H9 (cell line): Measurements from ENCODE around the gene KRTAP4-6. TPM values are rescaled to one million over a fixed set of nuclear protein-coding genes. Genes with fewer than 3 reads are reported as not detected.

ENCODE experiments used
- DNase-seq: peaks from one replicate; pipeline ENCODE4 v3.0.0-alpha.2; 2017
- H2AFZ ChIP-seq: one replicate; pipeline ENCODE4 v1.6.1; 2013; ENCODE audit warnings: mild to moderate bottlenecking, low read length, control low read depth, moderate library complexity
- H2AK5ac ChIP-seq: 2 replicates; pipeline ENCODE4 v1.6.1; 2013; ENCODE audit warnings: low read length, control low read depth, mixed read lengths; ENCODE audit not compliant: insufficient read length
- H2BK120ac ChIP-seq: one replicate; pipeline ENCODE4 v1.6.1; 2013; ENCODE audit warnings: low read depth, mild to moderate bottlenecking, low read length, control low read depth, inconsistent platforms; ENCODE audit not compliant: poor library complexity, severe bottlenecking
- H2BK12ac ChIP-seq: 2 replicates; pipeline ENCODE4 v1.6.1; 2013; ENCODE audit warnings: low read length, control low read depth, mixed read lengths, low read depth; ENCODE audit not compliant: insufficient read length
- H2BK15ac ChIP-seq: 2 replicates; pipeline ENCODE4 v1.6.1; 2013; ENCODE audit warnings: low read depth, low read length, control low read depth
- H2BK20ac ChIP-seq: one replicate; pipeline ENCODE4 v1.6.1; 2013; ENCODE audit warnings: low read depth, mild to moderate bottlenecking, low read length, control low read depth, inconsistent platforms; ENCODE audit not compliant: poor library complexity, severe bottlenecking
- H2BK5ac ChIP-seq: 2 replicates; pipeline ENCODE4 v1.6.1; 2013; ENCODE audit warnings: low read length, control low read depth, mixed read lengths; ENCODE audit not compliant: insufficient read length
- H3K14ac ChIP-seq: 2 replicates; pipeline ENCODE4 v1.6.1; 2013; ENCODE audit warnings: low read length, control low read depth; ENCODE audit not compliant: insufficient read depth
- H3K18ac ChIP-seq: 2 replicates; pipeline ENCODE4 v1.6.1; 2013; ENCODE audit warnings: low read depth, mild to moderate bottlenecking, mixed read lengths, low read length, control low read depth; ENCODE audit not compliant: insufficient read length
- H3K23ac ChIP-seq: 2 replicates; pipeline ENCODE4 v1.6.1; 2013; ENCODE audit warnings: low read length, control low read depth, mixed read lengths, low read depth; ENCODE audit not compliant: insufficient read length
- H3K23me2 ChIP-seq: 2 replicates; pipeline ENCODE4 v1.6.1; 2013; ENCODE audit warnings: low read depth, mild to moderate bottlenecking, mixed read lengths, low read length, control low read depth; ENCODE audit not compliant: insufficient read length, poor library complexity, severe bottlenecking
- H3K27ac ChIP-seq: 2 replicates; pipeline ENCODE4 v1.5.1; 2013; ENCODE audit warnings: low read length, control low read depth, mixed read lengths, low read depth; ENCODE audit not compliant: insufficient read length
- H3K27me3 ChIP-seq: 2 replicates; pipeline ENCODE4 v1.6.1; 2013; ENCODE audit warnings: low read length, control low read depth, inconsistent platforms; ENCODE audit not compliant: insufficient read depth
- H3K4ac ChIP-seq: 2 replicates; pipeline ENCODE4 v1.6.1; 2013; ENCODE audit warnings: low read depth, mild to moderate bottlenecking, control low read depth, inconsistent platforms, low read length, moderate library complexity
- H3K4me1 ChIP-seq: 2 replicates; pipeline ENCODE4 v1.6.1; 2013; ENCODE audit warnings: low read length, control low read depth, inconsistent platforms; ENCODE audit not compliant: insufficient read depth
- H3K4me2 ChIP-seq: 2 replicates; pipeline ENCODE4 v1.6.1; 2013; ENCODE audit warnings: low read length, control low read depth, mixed read lengths; ENCODE audit not compliant: insufficient read length, insufficient read depth
- H3K56ac ChIP-seq: 2 replicates; pipeline ENCODE4 v1.6.1; 2013; ENCODE audit warnings: low read depth, mild to moderate bottlenecking, mixed read lengths, low read length, control low read depth; ENCODE audit not compliant: insufficient read length
- H3K79me1 ChIP-seq: 2 replicates; pipeline ENCODE4 v1.6.1; 2013; ENCODE audit warnings: low read depth, mild to moderate bottlenecking, moderate library complexity, low read length, control low read depth, inconsistent platforms; ENCODE audit not compliant: insufficient read depth, poor library complexity, severe bottlenecking
- H3K79me2 ChIP-seq: 2 replicates; pipeline ENCODE4 v1.6.1; 2013; ENCODE audit warnings: low read length, control low read depth, inconsistent platforms; ENCODE audit not compliant: insufficient read depth
- H3K9ac ChIP-seq: 2 replicates; pipeline ENCODE4 v1.6.1; 2013; ENCODE audit warnings: low read length, control low read depth, mixed read lengths; ENCODE audit not compliant: insufficient read length; ENCODE audit errors: extremely low read depth
- H3K9me3 ChIP-seq: one replicate; pipeline ENCODE4 v1.6.1; 2013; ENCODE audit warnings: low read depth, low read length, inconsistent platforms; ENCODE audit not compliant: control insufficient read depth
- H3T11ph ChIP-seq: one replicate; pipeline ENCODE4 v1.6.1; 2013; ENCODE audit warnings: mild to moderate bottlenecking, low read length, control low read depth, inconsistent platforms
- H4K20me1 ChIP-seq: one replicate; pipeline ENCODE4 v1.6.1; 2013; ENCODE audit not compliant: control insufficient read depth, insufficient read length, insufficient read depth
- H4K5ac ChIP-seq: 2 replicates; pipeline ENCODE4 v1.6.1; 2013; ENCODE audit warnings: low read depth, mild to moderate bottlenecking, mixed read lengths, low read length, control low read depth; ENCODE audit not compliant: insufficient read length
- H4K8ac ChIP-seq: replicated peaks from 2 replicates; pipeline ENCODE4 v1.6.1; 2013; ENCODE audit warnings: low read length, control low read depth, mixed read lengths, low read depth; ENCODE audit not compliant: insufficient read length
- H4K91ac ChIP-seq: 2 replicates; pipeline ENCODE4 v1.6.1; 2013; ENCODE audit warnings: low read depth, mild to moderate bottlenecking, moderate library complexity, mixed read lengths, low read length, control low read depth; ENCODE audit not compliant: insufficient read length
- H3K27ac Mint-ChIP-seq, 3 experiments: 2 replicates in 2 of 3; 3 replicates in 1 of 3; pipeline ENCODE4 v1.8.0; 2020 to 2021; ENCODE audit warnings: mixed read lengths in 3 of 3, mild to moderate bottlenecking in 1 of 3, moderate library complexity in 1 of 3
- H3K27me3 Mint-ChIP-seq: 2 replicates; pipeline ENCODE4 v1.8.0; 2021; ENCODE audit warnings: low read depth, mild to moderate bottlenecking, moderate library complexity, mixed read lengths
- H3K36me3 Mint-ChIP-seq, 3 experiments: 2 replicates in 2 of 3; 3 replicates in 1 of 3; pipeline ENCODE4 v1.8.0; 2020 to 2021; ENCODE audit warnings: low read depth in 3 of 3, mixed read lengths in 3 of 3; ENCODE audit not compliant: insufficient read depth in 1 of 3
- H3K4me1 Mint-ChIP-seq, 2 experiments: 2 replicates each; pipeline ENCODE4 v1.8.0; 2020; ENCODE audit warnings: mixed read lengths in 2 of 2
- H3K4me3 Mint-ChIP-seq, 2 experiments: 2 replicates in 1 of 2; 3 replicates in 1 of 2; pipeline ENCODE4 v1.8.0; 2020 to 2021; ENCODE audit warnings: mild to moderate bottlenecking in 2 of 2, mixed read lengths in 2 of 2, moderate library complexity in 1 of 2
- H3K9me3 Mint-ChIP-seq, 2 experiments: 2 replicates in 1 of 2; 3 replicates in 1 of 2; pipeline ENCODE4 v1.8.0; 2020; ENCODE audit warnings: mild to moderate bottlenecking in 2 of 2, mixed read lengths in 2 of 2, moderate library complexity in 1 of 2
- WGBS: extraction: QIAGEN DNeasy Blood & Tissue Kit; methylation state at CpG from one replicate; pipeline ENCODE4 v1.1.7; 2013; ENCODE audit warnings: missing lambda C conversion rate, low lambda C conversion rate, mixed read lengths; ENCODE audit not compliant: insufficient read length; ENCODE audit errors: extremely low coverage; 5-methylcytosine and 5-hydroxymethylcytosine counted together
- total RNA-seq: library from RNA; stranded (reverse); gene quantifications from 2 replicates; pipeline ENCODE4 v1.2.1, GENCODE V29; 2021
- TF ChIP-seq, protein P1 (sequence below): fragments of 200-600 bp; sonication (generic); conservative IDR thresholded peaks from 3 replicates; pipeline ENCODE4 v1.8.0; 2021; ENCODE audit warnings: antibody characterized with exemption, mild to moderate bottlenecking

KRTAP4-6 gene
- total RNA-seq, 1 experiment from 2014 or later: not detected

DNA sequence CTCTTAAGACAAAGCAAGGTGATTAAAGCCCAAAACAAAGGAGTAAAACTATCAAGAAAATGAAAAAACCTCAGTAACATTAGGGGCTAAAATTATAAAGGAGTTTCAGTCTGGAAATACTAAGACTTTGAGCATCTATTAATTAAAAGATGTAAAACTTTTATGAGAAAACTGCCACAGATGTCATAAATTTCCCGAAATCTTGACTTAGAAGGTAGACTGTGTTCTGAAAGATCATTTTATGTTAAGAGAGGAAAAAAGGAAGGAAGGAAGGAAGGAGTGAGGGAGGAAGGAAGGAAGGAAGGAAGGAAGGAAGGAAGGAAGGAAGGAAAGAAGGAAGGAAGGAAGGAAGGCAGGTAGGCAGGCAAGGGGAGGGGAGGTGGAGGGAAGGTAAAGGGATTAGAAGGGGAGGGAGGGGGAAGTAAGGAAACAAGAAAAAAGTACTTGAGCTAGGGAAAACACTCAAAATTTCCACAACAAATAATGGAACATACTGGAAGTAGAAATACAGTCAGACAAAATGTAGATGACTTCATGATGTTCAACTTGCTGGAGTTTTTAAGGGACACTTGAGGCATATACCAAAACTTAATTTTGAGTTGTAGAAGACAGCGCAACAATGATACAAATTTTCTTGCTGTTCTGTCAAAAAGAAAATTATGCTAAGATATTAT, 7.3 kb upstream of the KRTAP4-6 start:
- H3K27me3 Mint-ChIP-seq: no peaks in the 10 kb centered on the region
- no peak overlapping the region for H2BK120ac ChIP-seq
- H3K9ac ChIP-seq: no peak overlapping the region
- TF ChIP-seq, protein P1, sequence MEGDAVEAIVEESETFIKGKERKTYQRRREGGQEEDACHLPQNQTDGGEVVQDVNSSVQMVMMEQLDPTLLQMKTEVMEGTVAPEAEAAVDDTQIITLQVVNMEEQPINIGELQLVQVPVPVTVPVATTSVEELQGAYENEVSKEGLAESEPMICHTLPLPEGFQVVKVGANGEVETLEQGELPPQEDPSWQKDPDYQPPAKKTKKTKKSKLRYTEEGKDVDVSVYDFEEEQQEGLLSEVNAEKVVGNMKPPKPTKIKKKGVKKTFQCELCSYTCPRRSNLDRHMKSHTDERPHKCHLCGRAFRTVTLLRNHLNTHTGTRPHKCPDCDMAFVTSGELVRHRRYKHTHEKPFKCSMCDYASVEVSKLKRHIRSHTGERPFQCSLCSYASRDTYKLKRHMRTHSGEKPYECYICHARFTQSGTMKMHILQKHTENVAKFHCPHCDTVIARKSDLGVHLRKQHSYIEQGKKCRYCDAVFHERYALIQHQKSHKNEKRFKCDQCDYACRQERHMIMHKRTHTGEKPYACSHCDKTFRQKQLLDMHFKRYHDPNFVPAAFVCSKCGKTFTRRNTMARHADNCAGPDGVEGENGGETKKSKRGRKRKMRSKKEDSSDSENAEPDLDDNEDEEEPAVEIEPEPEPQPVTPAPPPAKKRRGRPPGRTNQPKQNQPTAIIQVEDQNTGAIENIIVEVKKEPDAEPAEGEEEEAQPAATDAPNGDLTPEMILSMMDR: no peak
- no peak overlapping the region for H3K23ac ChIP-seq
- no peak overlapping the region for H2BK15ac ChIP-seq
- WGBS: no CpG with 5 or more reads among the region's 2 CpGs
- no peaks in the 10 kb centered on the region for H3K9me3 ChIP-seq
- H3K4me3 Mint-ChIP-seq: no peak overlapping the region
- H3K4ac ChIP-seq: no peak overlapping the region
- no peak overlapping the region for H3T11ph ChIP-seq
- no peak for DNase-seq
- no peak overlapping the region for H2BK20ac ChIP-seq
- peaks cover 13 to 15% of the 10 kb centered on the region in 2 experiments for H3K9me3 Mint-ChIP-seq
- no peaks in the 10 kb centered on the region for H3K79me1 ChIP-seq
- no peaks in the 10 kb centered on the region for H4K20me1 ChIP-seq
- H3K18ac ChIP-seq: no peak overlapping the region
- H3K14ac ChIP-seq: no peak overlapping the region
- no peak overlapping the region for H2BK12ac ChIP-seq
- H3K56ac ChIP-seq: no peak overlapping the region
- no peaks in the 10 kb centered on the region for H3K79me2 ChIP-seq
- no peak overlapping the region for H4K5ac ChIP-seq
- no peak overlapping the region for H2AFZ ChIP-seq
- H3K4me1 ChIP-seq: no peaks in the 10 kb centered on the region
- H2AK5ac ChIP-seq: no peak overlapping the region
- peaks cover 2 to 13% of the 10 kb centered on the region in 2 experiments for H3K4me1 Mint-ChIP-seq
- H3K36me3 Mint-ChIP-seq: peaks cover 10 to 19% (median 12%) of the 10 kb centered on the region in 3 experiments
- no peak overlapping the region for H4K8ac ChIP-seq
- H3K27me3 ChIP-seq: no peaks in the 10 kb centered on the region
- no peaks in the 10 kb centered on the region for H3K23me2 ChIP-seq
- no peak overlapping the region for H3K27ac ChIP-seq
- no peak overlapping the region for H3K4me2 ChIP-seq
- H2BK5ac ChIP-seq: no peak overlapping the region
- H4K91ac ChIP-seq: no peak overlapping the region
- H3K27ac Mint-ChIP-seq: peak overlapping the region in 1 of 3 experiments; percentile 65; a peak in 1 of 7 replicates
